Stimulated activated CD8-positive, alpha-beta memory T cell treated with anti-CD3 and anti-CD28 coated beads, Interleukin-4, amount 100 ng/mL, for 48 hours (primary cell): ENCODE data around the gene OPN4.
A peak's percentile ranks its signal among the peaks of the same experiment; 100 is the strongest.

ENCODE experiments used
- DNase-seq: peaks from one replicate; pipeline ENCODE4 v3.0.0-alpha.2; 2020

The OPN4 gene

GRCh38 chr10:86684331-86685097, 30.2 kb downstream of the OPN4 start:
- no peak for DNase-seq

GRCh38 chr10:86685416-86685815, 31.1 kb downstream of the OPN4 start:
- no peak for DNase-seq

DNA sequence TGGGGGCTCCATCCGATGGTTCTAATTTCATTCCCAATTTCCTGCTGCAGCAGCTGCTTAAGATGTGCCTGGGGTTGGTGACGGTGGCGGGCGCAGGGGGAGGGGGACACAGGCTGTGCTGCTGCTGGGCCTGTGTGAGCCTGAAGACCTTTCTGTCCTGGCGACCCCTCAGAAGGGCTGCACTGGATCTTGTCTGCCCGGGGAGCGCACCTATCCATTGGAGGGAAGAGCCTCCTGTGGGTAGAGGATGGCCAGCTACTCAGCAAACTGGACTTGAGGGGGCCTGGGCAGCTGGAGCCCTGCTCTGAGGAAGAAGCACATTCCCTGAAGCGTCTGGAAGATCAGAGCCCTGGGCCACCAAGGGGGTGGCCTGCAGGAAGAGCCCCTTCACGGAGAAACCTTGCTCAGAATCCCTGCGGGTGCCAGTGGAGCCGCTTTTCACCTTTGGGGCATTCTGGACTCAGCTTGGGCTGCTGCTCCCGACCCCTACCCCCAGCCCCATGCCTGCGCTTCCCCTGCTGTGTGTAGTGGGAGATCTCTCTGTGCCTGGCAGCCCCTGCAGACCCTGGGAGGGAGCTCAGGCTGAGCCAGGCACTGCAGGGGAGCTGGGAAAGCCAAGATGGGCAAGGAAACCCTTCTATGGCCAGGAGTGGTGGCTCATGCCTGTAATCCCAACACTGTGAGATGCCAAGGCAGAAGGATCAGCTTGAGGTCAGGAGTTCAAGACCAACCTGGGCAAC, 31.7 kb downstream of the OPN4 start:
- DNase-seq: no peak

DNA sequence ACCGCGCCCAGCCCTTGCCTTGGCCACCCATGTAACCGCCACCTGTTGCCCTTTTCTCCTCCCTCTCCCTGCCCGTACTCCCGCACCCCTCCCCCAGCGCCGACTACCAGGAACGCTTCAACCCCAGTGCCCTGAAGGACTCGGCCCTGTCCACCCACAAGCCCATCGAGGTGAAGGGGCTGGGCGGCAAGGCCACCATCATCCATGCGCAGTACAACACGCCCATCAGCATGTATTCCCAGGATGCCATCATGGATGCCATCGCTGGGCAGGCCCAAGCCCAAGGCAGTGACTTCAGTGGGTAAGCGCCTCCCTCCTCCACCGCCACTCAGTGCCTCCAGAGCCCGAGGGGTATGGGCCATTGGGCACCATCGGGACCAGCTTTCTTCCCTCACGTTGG, 32.6 kb downstream of the OPN4 start:
- no peak for DNase-seq

DNA sequence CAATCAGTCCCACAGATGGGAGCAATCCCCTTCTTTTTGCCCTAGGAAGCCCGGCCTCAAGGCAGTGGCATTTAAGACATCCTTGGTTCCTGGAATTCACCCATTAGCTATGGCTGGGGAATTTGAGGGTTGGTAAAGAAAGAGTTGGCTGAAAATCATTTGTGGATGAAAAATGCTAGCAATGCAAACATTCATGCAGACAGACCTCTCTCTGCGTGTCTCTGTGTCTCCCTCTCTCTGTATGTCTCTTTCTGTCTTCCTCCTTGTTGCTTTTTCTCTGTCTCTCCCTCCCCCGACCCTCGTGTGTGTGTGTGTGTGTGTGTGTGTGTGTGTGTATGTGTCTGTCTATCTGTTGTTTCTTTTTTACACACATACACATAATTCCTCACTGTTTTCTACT, 33.4 kb downstream of the OPN4 start:
- DNase-seq: no peak

GRCh38 chr10:86688398-86688921, 34.1 kb downstream of the OPN4 start:
- DNase-seq: peak; percentile 65

DNA sequence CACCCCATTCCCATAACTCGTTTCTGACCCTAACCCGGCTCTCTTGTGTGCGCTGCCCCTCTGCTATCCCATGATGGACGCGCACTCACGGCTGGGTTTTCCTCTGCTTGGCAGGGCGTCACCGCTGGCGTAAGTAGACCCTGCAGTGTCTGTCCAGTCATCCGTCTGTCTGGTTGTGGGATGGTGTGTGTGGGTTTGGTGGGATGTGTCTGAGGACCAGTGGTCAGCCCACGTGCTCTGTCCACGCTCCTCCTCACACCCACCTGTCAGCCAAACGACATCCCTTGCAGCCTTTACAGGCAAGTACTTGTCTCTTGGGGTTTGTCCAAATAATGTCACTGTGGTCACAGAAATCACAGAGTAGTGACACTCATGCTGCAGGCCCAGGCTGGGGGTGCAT, 34.8 kb downstream of the OPN4 start:
- no peak for DNase-seq

DNA sequence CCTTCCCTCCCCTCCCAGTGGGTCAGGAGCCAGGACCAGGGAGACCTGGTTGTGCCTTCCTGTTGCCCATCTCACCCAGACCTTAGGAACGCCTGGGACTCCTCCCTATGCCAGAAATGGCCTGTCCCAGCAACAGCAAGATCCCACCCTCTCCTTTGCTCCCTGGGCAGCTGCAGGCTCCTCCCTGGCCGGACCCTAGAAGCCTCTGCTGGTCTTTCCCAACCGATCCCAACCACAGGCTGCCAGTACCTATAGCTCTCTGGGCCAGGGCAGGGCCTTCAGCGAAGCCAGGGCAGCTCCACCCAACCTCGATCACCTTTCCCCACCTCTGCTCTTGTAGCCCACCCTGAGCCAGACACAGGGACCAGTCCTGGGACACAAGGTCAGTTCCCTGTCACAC, 35.9 kb downstream of the OPN4 start:
- no peak for DNase-seq

GRCh38 chr10:86690657-86691084, 36.3 kb downstream of the OPN4 start:
- DNase-seq: no peak

GRCh38 chr10:86691333-86692022, 37.1 kb downstream of the OPN4 start:
- no peak for DNase-seq

DNA sequence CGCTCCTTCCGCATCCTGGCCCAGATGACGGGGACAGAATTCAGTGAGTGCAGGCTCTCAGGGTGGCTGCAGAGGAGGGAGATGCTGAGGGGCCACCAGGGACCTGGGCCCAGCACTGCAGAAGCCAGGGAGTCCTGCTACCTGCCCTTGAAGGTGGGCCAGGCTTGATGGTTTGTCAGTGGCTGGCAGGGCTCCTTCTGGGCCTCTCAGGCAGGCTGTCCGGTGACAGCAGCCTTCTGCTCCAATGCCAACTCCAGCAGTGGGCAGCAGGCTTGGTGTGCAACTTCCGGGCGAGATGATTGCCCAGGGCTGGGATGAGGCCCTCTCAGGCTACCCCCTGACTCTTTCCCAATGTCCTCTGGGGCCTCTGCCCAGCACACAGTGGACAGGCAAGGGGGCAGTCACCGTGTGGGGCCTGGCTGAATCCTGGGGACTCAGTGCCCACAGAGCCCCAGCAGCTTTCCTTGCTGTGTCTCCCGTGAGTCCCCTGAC, 37.7 kb downstream of the OPN4 start:
- no peak for DNase-seq

DNA sequence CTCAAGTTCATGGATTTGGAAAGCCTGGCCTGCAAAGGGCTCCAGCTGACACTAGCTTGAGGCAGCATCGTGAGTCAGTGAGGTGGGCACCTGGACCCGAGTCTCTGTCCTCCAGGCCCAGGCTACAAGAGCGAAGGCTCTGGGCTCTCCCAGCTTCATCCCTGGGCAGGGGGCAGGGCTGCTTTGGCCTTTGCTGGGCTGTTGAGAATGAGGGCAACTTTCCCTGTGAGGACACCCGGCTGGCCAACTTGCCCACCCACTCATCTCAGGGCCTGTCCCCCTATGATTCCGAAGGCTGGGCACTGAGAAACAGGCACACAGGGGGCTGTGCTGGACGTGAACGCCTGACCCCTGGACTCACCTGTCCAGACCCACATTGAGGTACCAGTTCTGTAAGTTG, 38.3 kb downstream of the OPN4 start:
- no peak for DNase-seq

GRCh38 chr10:86693275-86693674, 38.9 kb downstream of the OPN4 start:
- no peak for DNase-seq

DNA sequence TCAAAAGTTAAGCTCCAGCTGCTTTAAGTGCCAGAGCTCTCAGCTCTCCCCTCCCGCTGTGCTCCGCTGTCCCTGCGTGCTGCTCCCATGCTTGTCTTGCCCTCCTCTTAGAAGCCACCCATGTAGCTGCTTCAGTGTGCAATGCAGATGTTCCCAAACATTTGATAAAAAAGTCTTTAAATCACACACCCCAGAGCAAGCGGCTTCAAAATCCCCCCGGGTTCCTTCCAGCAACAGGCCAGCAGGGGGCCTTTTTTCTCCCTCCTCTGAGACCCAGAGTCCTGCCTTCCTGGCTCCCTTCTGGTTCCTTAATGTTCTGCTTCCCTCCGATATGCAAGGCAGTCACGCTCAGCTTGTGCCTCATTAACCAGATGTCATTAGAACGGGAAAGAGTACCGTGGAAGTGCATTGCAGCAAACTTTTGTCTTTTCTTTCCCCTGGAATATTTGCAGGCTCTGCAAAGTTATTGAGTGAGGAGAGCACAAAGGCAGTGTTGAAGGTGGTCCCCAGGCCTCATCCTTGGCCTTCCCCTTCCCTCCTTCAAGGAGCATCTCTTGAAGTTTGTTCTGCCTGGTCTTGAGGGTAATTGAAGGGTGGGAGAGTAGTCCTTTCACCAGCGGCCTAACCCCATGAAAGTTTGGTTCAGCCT, 39.5 kb downstream of the OPN4 start:
- peak; percentile 61 for DNase-seq

- no peak for DNase-seq
Observed at GRCh38 chr10:86698207-86698940, 44.0 kb downstream of the OPN4 start.

GRCh38 chr10:86699125-86699524, 44.8 kb downstream of the OPN4 start:
- no peak for DNase-seq

GRCh38 chr10:86699541-86699940, 45.2 kb downstream of the OPN4 start:
- no peak for DNase-seq

DNA sequence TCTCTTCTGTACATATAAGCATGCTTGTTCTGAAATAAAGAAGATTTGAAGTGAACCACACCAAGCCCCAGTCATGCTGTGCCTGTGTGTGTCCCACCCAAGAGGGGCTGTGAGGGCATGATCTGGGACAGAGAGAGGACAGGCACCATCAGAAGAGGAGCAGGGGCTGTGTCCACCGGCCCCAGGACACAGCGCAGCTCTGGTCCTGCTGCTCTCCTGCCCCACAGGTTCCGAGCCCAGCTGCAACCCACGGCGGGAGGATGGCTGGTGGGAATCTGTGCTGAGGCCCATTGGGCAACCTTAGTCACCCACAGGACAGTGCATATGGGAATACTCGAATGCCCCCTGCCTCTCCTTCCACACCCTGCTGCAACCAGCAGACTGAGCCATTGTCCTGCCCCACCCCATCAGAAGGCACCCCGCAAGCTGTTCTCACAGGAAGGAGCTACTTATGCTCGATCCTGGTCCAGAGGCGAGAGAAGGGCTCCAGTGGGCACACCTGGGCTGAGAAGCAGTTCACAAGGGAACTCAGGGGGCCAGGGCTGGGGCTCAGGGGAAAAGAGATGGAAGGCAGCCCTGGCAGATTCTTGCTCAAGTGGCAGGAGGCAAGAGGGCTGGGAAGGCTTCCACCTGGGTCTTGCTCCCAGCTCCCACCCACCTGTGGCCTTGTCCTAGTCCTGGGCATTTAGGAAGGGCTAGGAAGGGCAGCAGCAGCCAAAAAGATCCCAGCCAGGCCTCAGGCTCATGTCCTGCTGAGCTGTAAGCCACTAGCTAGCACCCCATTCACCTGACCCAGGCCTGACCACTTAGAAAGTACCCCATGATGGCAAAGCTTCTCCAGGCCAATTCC, 45.9 kb downstream of the OPN4 start:
- no peak for DNase-seq

- no peak for DNase-seq
Observed at GRCh38 chr10:86700851-86701617, 46.7 kb downstream of the OPN4 start.

DNA sequence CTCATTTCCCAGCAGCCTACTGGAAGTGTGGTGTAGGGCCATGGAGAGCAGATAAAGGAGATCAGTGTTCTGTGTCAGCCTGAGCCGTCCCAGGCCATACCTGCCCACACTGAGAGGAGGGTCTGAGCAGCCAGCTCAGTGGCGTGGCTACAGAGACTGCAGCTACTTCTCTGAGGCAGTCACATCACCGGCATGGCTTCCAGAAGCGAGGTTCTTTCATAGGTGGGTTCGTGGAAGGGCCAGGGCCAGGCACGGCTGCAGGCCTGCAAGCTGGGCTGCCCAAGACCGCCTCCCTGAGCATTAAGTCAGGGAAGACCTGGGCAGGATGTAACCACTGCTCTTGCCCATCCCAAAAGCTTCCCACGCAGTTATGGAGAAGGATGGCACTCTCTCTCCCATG, 48.8 kb downstream of the OPN4 start:
- DNase-seq: no peak
